Measurements from ENCODE around the gene ZNF275. TPM values are rescaled to one million over a fixed set of nuclear protein-coding genes. Genes with fewer than 3 reads are reported as not detected.
"Not testable (repeated sequence)": the region's sequence is repeated elsewhere in the genome, so short reads cannot be mapped to it uniquely, and the experiment has no call there.

Gene ZNF275
- total and polyA plus RNA-seq, 9 donors: 27.5 to 75.9 (median 49.6) TPM

DNA sequence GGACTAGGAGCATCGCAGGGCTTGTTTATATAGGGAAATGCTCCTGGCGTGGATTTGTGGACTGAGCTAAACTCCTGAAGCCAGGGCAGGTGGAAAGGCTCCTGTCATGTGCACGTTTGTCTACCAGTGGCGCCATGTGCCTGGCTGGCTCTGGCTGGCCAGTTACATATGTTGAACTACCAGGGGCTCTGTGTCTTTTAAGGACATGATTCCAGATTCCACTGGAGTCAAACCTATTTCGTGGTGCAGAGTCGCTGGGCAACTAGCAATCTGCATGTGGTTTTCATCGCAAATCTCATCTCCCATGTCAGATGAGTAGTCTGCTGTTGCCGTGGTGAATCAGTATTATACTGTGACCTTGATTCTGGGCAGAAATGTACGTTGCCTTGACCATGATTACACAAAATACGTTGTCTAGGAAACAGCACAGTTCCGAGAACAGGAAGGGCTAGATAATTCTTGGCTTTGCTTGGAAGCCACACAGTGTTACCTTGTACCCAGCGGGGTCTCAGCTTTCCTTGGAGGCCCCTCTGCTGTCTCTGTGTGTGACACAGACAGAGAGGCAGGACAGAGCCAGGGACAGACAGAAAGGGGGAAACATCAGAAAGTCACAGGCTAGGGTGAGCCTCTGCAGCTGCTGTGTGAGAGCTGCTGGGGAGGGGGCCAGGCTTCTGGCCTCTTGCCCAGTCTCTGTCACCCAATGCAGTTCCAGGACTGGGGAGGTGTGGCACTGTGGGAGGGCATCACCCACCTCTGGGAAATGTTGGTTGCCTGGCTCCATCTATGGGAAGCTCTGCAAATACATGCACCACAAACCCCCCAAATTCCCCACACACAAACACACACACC lies 48.0 kb downstream of the ZNF275 start:
- TF ChIP-seq EP300 (IDR thresholded peaks at IDR 0.05) (no peak), POLR2A (IDR thresholded peaks at IDR 0.05) (peak; percentile 32)
- TF ChIP-seq, protein P1, sequence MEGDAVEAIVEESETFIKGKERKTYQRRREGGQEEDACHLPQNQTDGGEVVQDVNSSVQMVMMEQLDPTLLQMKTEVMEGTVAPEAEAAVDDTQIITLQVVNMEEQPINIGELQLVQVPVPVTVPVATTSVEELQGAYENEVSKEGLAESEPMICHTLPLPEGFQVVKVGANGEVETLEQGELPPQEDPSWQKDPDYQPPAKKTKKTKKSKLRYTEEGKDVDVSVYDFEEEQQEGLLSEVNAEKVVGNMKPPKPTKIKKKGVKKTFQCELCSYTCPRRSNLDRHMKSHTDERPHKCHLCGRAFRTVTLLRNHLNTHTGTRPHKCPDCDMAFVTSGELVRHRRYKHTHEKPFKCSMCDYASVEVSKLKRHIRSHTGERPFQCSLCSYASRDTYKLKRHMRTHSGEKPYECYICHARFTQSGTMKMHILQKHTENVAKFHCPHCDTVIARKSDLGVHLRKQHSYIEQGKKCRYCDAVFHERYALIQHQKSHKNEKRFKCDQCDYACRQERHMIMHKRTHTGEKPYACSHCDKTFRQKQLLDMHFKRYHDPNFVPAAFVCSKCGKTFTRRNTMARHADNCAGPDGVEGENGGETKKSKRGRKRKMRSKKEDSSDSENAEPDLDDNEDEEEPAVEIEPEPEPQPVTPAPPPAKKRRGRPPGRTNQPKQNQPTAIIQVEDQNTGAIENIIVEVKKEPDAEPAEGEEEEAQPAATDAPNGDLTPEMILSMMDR (IDR thresholded peaks at IDR 0.05): peak in 1 of 3 donors; percentile 24
- intact Hi-C loops (cut with DNase I): no loop called here
- H3K4me1 ChIP-seq (ENCODE audit: insufficient read depth): peaks cover 3% of the 10 kb centered on the region
- no peaks in the 10 kb centered on the region for H3K36me3 ChIP-seq
- H3K4me3 ChIP-seq: no peak overlapping the region
- H3K27ac ChIP-seq: peak overlapping the region in 1 of 2 donors; percentile 93
- H3K27me3 ChIP-seq: no peaks in the 10 kb centered on the region
- peak; percentile 78 to 83 (median 81) for DNase-seq
- no peaks in the 10 kb centered on the region for H3K9me3 ChIP-seq
- WGBS, 3 donors: 28 to 35% (median 31%) methylated on average over 12 of the region's 12 CpGs

DNA sequence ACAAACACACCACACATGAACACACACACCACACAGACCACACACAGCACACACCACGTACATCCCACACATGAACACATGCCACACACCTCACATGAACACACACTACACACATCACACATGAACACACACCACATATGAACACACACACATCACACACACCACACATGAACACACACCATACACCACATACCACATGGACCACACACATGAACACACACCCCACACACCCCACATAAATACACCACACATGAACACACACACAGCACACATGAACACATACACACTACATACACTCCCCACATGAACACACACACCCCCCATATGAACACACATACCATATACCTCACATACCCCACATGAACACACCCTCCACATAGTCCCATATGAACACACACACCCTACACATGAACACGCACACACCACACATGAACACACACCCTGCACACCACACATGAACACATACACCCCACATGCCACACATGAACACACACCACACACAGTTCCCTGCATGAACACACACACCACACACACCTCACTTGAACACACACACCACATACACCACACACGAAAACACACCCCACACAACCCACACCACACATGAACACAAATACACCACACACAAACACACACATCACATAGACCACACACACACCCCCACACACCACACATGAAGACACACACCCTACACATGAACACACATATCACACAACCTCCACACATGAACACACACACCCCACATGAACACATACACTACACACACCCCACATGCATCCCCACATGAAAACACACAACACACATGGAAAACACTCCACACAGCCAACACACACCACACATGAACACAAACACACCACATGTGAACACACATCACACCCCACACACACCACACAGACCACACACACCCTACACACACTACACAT lies 48.9 kb downstream of the ZNF275 start:
- no peaks in the 10 kb centered on the region for H3K9me3 ChIP-seq
- H3K4me1 ChIP-seq (ENCODE audit: insufficient read depth): peaks cover 5% of the 10 kb centered on the region
- intact Hi-C loops (cut with DNase I): no loop called here
- H3K36me3 ChIP-seq: no peaks in the 10 kb centered on the region
- no peaks in the 10 kb centered on the region for H3K27me3 ChIP-seq
- H3K4me3 ChIP-seq: no peak overlapping the region
- DNase-seq: no peak
- no peak for TF ChIP-seq EP300 (IDR thresholded peaks at IDR 0.05)
- no peak for TF ChIP-seq POLR2A (IDR thresholded peaks at IDR 0.05)
- TF ChIP-seq, protein P1 (IDR thresholded peaks at IDR 0.05): no peak
- peak overlapping the region in 1 of 2 donors; percentile 93 for H3K27ac ChIP-seq
- 81 to 83% (median 81%) methylated on average over 3 of the region's 3 CpGs for WGBS, 3 donors

DNA sequence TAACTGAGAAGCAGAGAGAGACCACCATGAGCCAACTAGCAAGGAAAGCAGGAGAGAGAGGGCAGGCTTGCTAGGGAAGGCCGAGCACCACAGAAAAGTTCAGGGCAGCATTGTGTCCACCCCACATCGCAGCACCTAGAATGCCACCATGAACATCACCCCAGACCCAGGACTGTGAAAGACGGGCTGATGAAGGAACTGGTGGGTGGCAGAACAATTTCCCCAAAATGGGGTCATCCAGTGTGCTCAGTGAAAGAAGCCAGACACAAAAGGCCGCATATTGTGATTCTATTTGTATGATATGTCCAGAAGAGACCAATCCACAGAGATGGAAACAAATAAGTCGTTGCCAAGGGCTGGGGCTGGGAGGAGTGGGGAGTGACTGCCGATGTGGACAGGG lies 50.4 kb downstream of the ZNF275 start:
- peaks cover 4% of the 10 kb centered on the region for H3K4me1 ChIP-seq (ENCODE audit: insufficient read depth)
- WGBS, 3 donors: 83 to 91% (median 91%) methylated on average over 6 of the region's 6 CpGs
- no peak for TF ChIP-seq POLR2A (IDR thresholded peaks at IDR 0.05)
- TF ChIP-seq EP300 (IDR thresholded peaks at IDR 0.05): no peak
- TF ChIP-seq, protein P1 (IDR thresholded peaks at IDR 0.05): no peak
- no peaks in the 10 kb centered on the region for H3K36me3 ChIP-seq
- H3K27me3 ChIP-seq: no peaks in the 10 kb centered on the region
- no peaks in the 10 kb centered on the region for H3K9me3 ChIP-seq
- H3K4me3 ChIP-seq: no peak overlapping the region
- H3K27ac ChIP-seq: no peak overlapping the region
- intact Hi-C loops (cut with DNase I): no loop called here
- no peak for DNase-seq

DNA sequence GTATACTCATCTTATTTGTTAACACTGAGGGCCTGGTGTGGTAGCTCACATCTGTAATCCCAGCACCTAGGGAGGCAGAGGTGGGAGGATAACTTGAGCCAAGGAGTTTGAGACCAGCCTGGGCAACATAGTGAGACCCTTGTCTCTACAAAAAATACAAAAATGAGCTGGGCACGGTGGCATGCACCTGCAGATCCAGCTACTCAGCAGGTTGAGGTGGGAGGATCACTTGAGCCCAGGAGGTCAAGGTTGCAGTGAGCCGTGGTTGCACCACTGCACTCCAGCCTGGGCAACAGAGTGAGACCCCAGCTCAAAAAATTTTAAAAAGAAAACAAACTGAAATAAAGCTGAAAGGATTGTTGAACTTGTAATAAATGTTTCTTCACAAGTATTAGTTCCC lies 51.0 kb downstream of the ZNF275 start:
- DNase-seq; H3K27me3 ChIP-seq; H3K4me3 ChIP-seq; H3K27ac ChIP-seq; H3K4me1 ChIP-seq (ENCODE audit: insufficient read depth); H3K9me3 ChIP-seq; intact Hi-C loops (cut with DNase I); H3K36me3 ChIP-seq: not testable (repeated sequence)
- 49 to 64% (median 51%) methylated on average over 2 of the region's 2 CpGs for WGBS, 3 donors
